IMR-90 (cell line): ENCODE measurements around the gene WFDC6. TPM values are rescaled to one million over a fixed set of nuclear protein-coding genes. Genes with fewer than 3 reads are reported as not detected.

Experiments
- ATAC-seq: fragments of 200-7000 bp; cut with Tn5 transposase; 2 replicates; pipeline ENCODE4 v1.9.1; 2020; ENCODE audit warnings: low read depth, mild to moderate bottlenecking, moderate library complexity
- BruUV-seq: library from RNA; stranded (reverse); fragments of 400-500 nt; replicated peaks from 2 replicates; lab custom pipeline; 2021; lab: Mats Ljungman, UMichigan
- CTCF ChIA-PET: fragments of 300-600 bp; formaldehyde crosslinking; extraction: SDS; loops from one replicate; lab custom pipeline; 2021; ENCODE audit warnings: antibody characterized with exemption; lab: Yijun Ruan, JAX
- POLR2A ChIA-PET: fragments of 300-600 bp; sonication (Branson Sonifier 250); formaldehyde crosslinking; loops from one replicate; lab custom pipeline; 2022; ENCODE audit warnings: antibody characterized with exemption; ENCODE audit not compliant: unreplicated experiment; lab: Charles Lee
- DNase-seq: peaks from one replicate; pipeline ENCODE4 v3.0.0; 2013
- H2AFZ ChIP-seq: replicated peaks from 2 replicates; pipeline ENCODE3; 2013; ENCODE audit warnings: low read length, mild to moderate bottlenecking; ENCODE audit not compliant: poor library complexity
- H2AK5ac ChIP-seq: 2 replicates; pipeline ENCODE4 v1.6.1; 2013; ENCODE audit warnings: low read depth, low read length, inconsistent platforms
- H2AK9ac ChIP-seq: replicated peaks from 2 replicates; pipeline ENCODE3; 2013; ENCODE audit warnings: mild to moderate bottlenecking, low read depth, low read length, moderate library complexity; ENCODE audit not compliant: poor library complexity
- H2BK120ac ChIP-seq: 2 replicates; pipeline ENCODE4 v1.6.1; 2013; ENCODE audit warnings: low read depth, low read length, inconsistent platforms
- H2BK15ac ChIP-seq: 3 replicates; pipeline ENCODE4 v1.6.1; 2013; ENCODE audit warnings: low read depth, low read length, inconsistent platforms
- H2BK20ac ChIP-seq: 2 replicates; pipeline ENCODE4 v1.6.1; 2013; ENCODE audit warnings: low read depth, mild to moderate bottlenecking, inconsistent platforms, low read length, moderate library complexity
- H2BK5ac ChIP-seq: 2 replicates; pipeline ENCODE4 v1.6.1; 2013; ENCODE audit warnings: mild to moderate bottlenecking, low read depth, low read length, inconsistent platforms; ENCODE audit not compliant: poor library complexity, severe bottlenecking
- H3K14ac ChIP-seq: replicated peaks from 2 replicates; pipeline ENCODE4 v1.6.1; 2013; ENCODE audit warnings: low read depth, low read length, inconsistent platforms
- H3K18ac ChIP-seq: 2 replicates; pipeline ENCODE4 v1.6.1; 2013; ENCODE audit warnings: low read depth, low read length, control low read depth
- H3K23ac ChIP-seq: 2 replicates; pipeline ENCODE4 v1.6.1; 2013; ENCODE audit warnings: low read depth, low read length, inconsistent platforms
- H3K27ac ChIP-seq: 2 replicates; pipeline ENCODE4 v1.5.1; 2013; ENCODE audit warnings: mild to moderate bottlenecking, control low read depth, low read length; ENCODE audit not compliant: insufficient read depth
- H3K27me3 ChIP-seq: 2 replicates; pipeline ENCODE4 v1.6.1; 2013; ENCODE audit warnings: low read length; ENCODE audit not compliant: control insufficient read depth, insufficient read depth
- H3K36me3 ChIP-seq: 2 replicates; pipeline ENCODE4 v1.6.1; 2013; ENCODE audit warnings: low read length, mixed read lengths; ENCODE audit not compliant: control insufficient read depth, insufficient read depth
- H3K4ac ChIP-seq: 2 replicates; pipeline ENCODE4 v1.6.1; 2013; ENCODE audit warnings: low read depth, low read length, inconsistent platforms
- H3K4me1 ChIP-seq: 2 replicates; pipeline ENCODE4 v1.6.1; 2013; ENCODE audit warnings: low read length, mixed read lengths; ENCODE audit not compliant: control insufficient read depth, insufficient read depth
- H3K4me2 ChIP-seq: 2 replicates; pipeline ENCODE4 v1.6.1; 2013; ENCODE audit warnings: low read depth, mild to moderate bottlenecking, control low read depth, low read length, moderate library complexity
- H3K4me3 ChIP-seq: 2 replicates; pipeline ENCODE4 v1.5.1; 2013; ENCODE audit warnings: low read depth, mild to moderate bottlenecking, control low read depth, low read length, moderate library complexity; ENCODE audit not compliant: insufficient read depth
- H3K56ac ChIP-seq: 2 replicates; pipeline ENCODE4 v1.6.1; 2013; ENCODE audit warnings: low read length, inconsistent platforms; ENCODE audit not compliant: insufficient read depth; ENCODE audit errors: extremely low read depth
- H3K79me1 ChIP-seq, 2 experiments: 2 replicates each; pipeline ENCODE4 v1.6.1; 2013; ENCODE audit warnings: low read length in 2 of 2, inconsistent platforms in 1 of 2, low read depth in 1 of 2
- H3K9ac ChIP-seq: 2 replicates; pipeline ENCODE4 v1.6.1; 2013; ENCODE audit warnings: low read depth, low read length, control low read depth
- H3K9me1 ChIP-seq: 2 replicates; pipeline ENCODE4 v1.6.1; 2013; ENCODE audit warnings: low read length, inconsistent platforms; ENCODE audit not compliant: insufficient read depth
- H3K9me3 ChIP-seq: 2 replicates; pipeline ENCODE4 v1.6.1; 2013; ENCODE audit warnings: low read length; ENCODE audit not compliant: control insufficient read depth, insufficient read depth
- H4K20me1 ChIP-seq: 2 replicates; pipeline ENCODE4 v1.6.1; 2013; ENCODE audit warnings: low read length, inconsistent platforms; ENCODE audit not compliant: insufficient read depth
- H4K5ac ChIP-seq: 2 replicates; pipeline ENCODE4 v1.6.1; 2013; ENCODE audit warnings: mild to moderate bottlenecking, low read depth, low read length, control low read depth
- H4K8ac ChIP-seq, 2 experiments: 2 replicates each; pipeline ENCODE4 v1.6.1; 2013; ENCODE audit warnings: low read depth in 2 of 2, low read length in 2 of 2, control low read depth in 1 of 2, inconsistent platforms in 1 of 2
- H4K91ac ChIP-seq: 2 replicates; pipeline ENCODE4 v1.6.1; 2013; ENCODE audit warnings: low read depth, low read length, inconsistent platforms; ENCODE audit not compliant: insufficient read depth
- CHD1 ChIP-seq: IDR thresholded peaks from 2 replicates; pipeline ENCODE4 v1.6.1; 2012; ENCODE audit warnings: low read depth, low read length, improper control_type of control experiment
- MAFK ChIP-seq: IDR thresholded peaks from 2 replicates; pipeline ENCODE4 v1.6.1; 2012; ENCODE audit warnings: low read depth, low read length, improper control_type of control experiment
- MXI1 ChIP-seq: IDR thresholded peaks from 2 replicates; pipeline ENCODE4 v1.6.1; 2012; ENCODE audit warnings: low read depth, mild to moderate bottlenecking, low read length, moderate library complexity, borderline replicate concordance
- POLR2A ChIP-seq: IDR thresholded peaks from 2 replicates; pipeline ENCODE4 v1.6.1; 2012; ENCODE audit warnings: mild to moderate bottlenecking, low read depth, low read length
- RFX5 ChIP-seq: IDR thresholded peaks from 2 replicates; pipeline ENCODE4 v1.8.0; 2012; ENCODE audit warnings: low read depth, mild to moderate bottlenecking, low read length, moderate library complexity
- dilution Hi-C: fragments of 300-500 bp; cut with HindIII; formaldehyde crosslinking; loops from one replicate; pipeline ENCODE4 v1.14.3; 2018; ENCODE audit warnings: low sequenced_read_pairs; ENCODE audit not compliant: unreplicated experiment
- in situ Hi-C: fragments of 300-500 bp; cut with MboI; formaldehyde crosslinking; loops from 3 replicates; pipeline ENCODE4 v1.14.3; 2019; ENCODE audit warnings: low sequenced_read_pairs, inconsistent platforms, mixed read lengths
- intact Hi-C: fragments of 100-400 bp; cut with micrococcal nuclease; formaldehyde crosslinking; loops from 2 replicates; pipeline ENCODE4 v1.10.0; 2022
- polyA plus RNA-seq, 3 experiments: library from polyadenylated mRNA; depleted of rRNA; stranded (reverse); fragments of >200 nt; gene quantifications; 2 replicates each; pipeline ENCODE4 v1.2.3, GENCODE V29; 2012; ENCODE audit warnings: low replicate concordance in 1 of 3
- total RNA-seq: library from RNA; depleted of rRNA; stranded (reverse); fragments of >200 nt; gene quantifications from 2 replicates; pipeline ENCODE4 v1.2.3, GENCODE V29; 2012
- TF ChIP-seq, protein P1 (sequence below): fragments of 150-350 bp; IDR thresholded peaks from 2 replicates; pipeline ENCODE4 v1.6.1; 2017; ENCODE audit warnings: mild to moderate bottlenecking, antibody characterized with exemption, low read length, low read depth

The WFDC6 gene
- total and polyA plus RNA-seq, 2 of the 4 experiments (the other 2 are of a cell fraction): not detected

DNA sequence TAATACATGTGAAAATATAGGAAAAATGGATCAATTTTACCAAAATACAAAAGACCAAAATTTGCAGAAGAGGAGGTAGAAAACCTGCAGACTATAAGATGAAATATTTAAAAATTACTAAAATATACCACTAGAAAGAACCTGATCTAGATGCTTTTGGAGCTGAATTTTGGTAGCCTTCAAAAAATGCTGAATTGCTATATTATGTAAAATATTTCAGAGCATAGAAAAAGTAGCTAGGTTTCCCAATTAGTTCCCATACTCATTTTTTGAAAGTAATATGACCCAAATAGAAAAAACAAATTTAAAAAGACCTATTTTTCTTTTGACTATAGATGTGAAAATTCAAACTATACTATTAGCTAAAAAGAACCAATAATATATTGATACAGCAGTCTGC, 11.5 kb upstream of the WFDC6 start:
- no peaks in the 10 kb centered on the region for H3K79me1 ChIP-seq
- no peak overlapping the region for H3K56ac ChIP-seq
- ChIA-PET POLR2A (no interaction called here), CTCF (no interaction called here)
- H3K9ac ChIP-seq: no peak overlapping the region
- H4K20me1 ChIP-seq: no peaks in the 10 kb centered on the region
- H3K4me2 ChIP-seq: no peak overlapping the region
- no peak overlapping the region for H3K4me3 ChIP-seq
- no peak overlapping the region for H2AK5ac ChIP-seq
- no peaks in the 10 kb centered on the region for H3K9me1 ChIP-seq
- H3K4me1 ChIP-seq: no peaks in the 10 kb centered on the region
- H4K5ac ChIP-seq: no peak overlapping the region
- DNase-seq: no peak
- H3K27me3 ChIP-seq: peaks cover 5% of the 10 kb centered on the region
- H3K23ac ChIP-seq: no peak overlapping the region
- no peak overlapping the region for H3K14ac ChIP-seq
- ATAC-seq: no peak
- in situ Hi-C loops: no loop called here
- no peak overlapping the region for H2BK120ac ChIP-seq
- no peak overlapping the region for H4K8ac ChIP-seq
- no peak overlapping the region for H2BK5ac ChIP-seq
- TF ChIP-seq CHD1: no peak
- TF ChIP-seq RFX5: no peak
- no peak for TF ChIP-seq POLR2A
- TF ChIP-seq, protein P1, sequence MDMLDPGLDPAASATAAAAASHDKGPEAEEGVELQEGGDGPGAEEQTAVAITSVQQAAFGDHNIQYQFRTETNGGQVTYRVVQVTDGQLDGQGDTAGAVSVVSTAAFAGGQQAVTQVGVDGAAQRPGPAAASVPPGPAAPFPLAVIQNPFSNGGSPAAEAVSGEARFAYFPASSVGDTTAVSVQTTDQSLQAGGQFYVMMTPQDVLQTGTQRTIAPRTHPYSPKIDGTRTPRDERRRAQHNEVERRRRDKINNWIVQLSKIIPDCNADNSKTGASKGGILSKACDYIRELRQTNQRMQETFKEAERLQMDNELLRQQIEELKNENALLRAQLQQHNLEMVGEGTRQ: no peak
- 0 out of 2 replicates have a peak, but pooled peaks have one; percentile 17 for TF ChIP-seq MAFK
- TF ChIP-seq MXI1: no peak
- no peak overlapping the region for H2AK9ac ChIP-seq
- BruUV-seq: no TSS peak
- H3K18ac ChIP-seq: no peak overlapping the region
- H4K91ac ChIP-seq: no peak overlapping the region
- H3K36me3 ChIP-seq: no peaks in the 10 kb centered on the region
- dilution Hi-C loops: no loop called here
- no peak overlapping the region for H2BK20ac ChIP-seq
- intact Hi-C loops: no loop called here
- no peak overlapping the region for H2AFZ ChIP-seq
- no peak overlapping the region for H2BK15ac ChIP-seq
- H3K9me3 ChIP-seq: no peaks in the 10 kb centered on the region
- no peak overlapping the region for H3K27ac ChIP-seq
- no peak overlapping the region for H3K4ac ChIP-seq
